Activated CD4-positive, alpha-beta T cell treated with anti-CD3 and anti-CD28 coated beads for 48 hours (primary cell): ENCODE results near the gene RRBP1.

Experiments used
- DNase-seq: peaks from one replicate; pipeline ENCODE4 v3.0.0-alpha.2; 2020

Gene RRBP1

DNA sequence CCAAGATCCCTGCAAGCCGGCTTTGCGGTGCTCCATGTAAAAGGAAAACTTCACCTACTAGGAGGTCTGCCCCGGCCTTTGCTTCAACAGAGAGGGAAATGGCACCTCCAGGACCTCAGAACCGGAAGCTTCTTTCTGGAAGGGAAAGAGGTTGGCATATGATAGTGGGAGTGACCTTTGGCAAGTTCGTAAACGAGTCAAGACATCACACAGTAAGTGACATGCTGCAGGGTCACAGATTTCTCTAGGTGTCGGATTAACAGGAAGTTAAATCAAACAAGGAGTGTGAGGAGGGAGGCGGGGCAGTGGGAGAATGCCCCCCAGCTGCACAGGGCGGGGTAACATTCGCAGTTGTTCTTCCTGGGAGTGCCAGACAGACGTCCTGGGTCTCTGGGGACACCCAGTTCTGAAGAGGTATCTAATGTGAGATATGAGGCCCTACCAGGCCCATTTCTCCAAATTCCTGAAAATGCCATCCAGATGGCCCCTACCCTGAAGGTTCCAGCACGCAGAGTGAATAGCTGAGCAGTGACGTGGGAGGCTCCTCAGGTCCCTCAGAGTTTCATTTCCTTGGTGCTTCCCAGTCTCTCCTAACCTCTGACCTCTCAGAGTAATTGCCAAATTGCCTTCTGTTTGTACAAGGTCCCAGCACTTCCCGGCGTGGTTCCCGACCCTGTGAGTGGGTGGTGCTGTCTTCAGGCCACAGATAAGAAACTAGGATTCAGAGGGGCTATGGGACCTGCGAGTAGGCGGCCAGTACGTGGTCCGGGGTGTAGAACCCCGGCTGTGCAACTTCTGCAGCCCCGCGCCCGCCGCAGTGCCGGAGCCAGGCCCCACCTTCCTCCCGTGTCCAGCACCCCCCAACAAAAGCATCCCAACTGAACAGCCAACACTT lies 1.9 kb downstream of the RRBP1 start:
- no peak for DNase-seq

DNA sequence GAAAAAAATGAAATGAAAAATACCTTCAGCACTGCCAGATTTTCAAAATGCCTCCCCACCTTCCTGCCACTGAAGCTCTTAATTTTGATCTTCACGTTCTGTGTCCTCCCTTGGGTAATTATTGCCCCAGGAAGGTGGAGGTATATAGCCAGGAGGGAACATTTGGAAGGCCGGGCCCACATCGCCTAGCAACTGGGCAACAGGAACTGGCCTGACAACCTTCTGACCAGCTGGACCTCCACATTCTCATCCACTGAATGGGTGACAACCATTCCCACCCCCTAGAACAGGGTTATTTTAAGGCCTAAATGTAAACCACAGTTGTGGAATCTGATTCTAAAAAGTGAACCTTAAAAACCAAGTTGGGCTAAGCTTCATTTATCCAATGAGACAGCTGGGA lies 3.2 kb downstream of the RRBP1 start:
- DNase-seq, result no peak

- no peak for DNase-seq
Measured at GRCh38 chr20:17678295-17678694, 3.7 kb downstream of the RRBP1 start.

DNA sequence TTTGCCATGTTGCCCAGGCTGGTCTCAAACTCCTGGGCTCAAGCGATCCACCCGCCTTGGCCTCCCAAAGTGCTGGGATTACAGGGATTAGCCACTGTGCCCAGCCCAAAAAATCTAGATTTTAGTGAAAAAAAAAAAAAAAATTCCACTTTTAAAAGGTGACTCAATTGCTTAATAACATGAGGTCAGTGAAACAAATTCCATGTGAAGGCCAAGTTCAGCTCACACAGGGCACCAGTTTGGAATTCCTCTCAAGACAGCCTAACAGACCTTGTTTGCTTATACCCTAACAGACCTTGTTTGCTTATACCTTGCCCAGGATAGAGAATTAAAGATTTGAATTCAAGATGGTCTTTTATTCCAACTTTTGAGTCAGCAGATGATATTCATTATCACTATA lies 5.1 kb downstream of the RRBP1 start:
- no peak for DNase-seq

- DNase-seq, result no peak
Measured at GRCh38 chr20:17676378-17676759, 5.7 kb downstream of the RRBP1 start.

DNA sequence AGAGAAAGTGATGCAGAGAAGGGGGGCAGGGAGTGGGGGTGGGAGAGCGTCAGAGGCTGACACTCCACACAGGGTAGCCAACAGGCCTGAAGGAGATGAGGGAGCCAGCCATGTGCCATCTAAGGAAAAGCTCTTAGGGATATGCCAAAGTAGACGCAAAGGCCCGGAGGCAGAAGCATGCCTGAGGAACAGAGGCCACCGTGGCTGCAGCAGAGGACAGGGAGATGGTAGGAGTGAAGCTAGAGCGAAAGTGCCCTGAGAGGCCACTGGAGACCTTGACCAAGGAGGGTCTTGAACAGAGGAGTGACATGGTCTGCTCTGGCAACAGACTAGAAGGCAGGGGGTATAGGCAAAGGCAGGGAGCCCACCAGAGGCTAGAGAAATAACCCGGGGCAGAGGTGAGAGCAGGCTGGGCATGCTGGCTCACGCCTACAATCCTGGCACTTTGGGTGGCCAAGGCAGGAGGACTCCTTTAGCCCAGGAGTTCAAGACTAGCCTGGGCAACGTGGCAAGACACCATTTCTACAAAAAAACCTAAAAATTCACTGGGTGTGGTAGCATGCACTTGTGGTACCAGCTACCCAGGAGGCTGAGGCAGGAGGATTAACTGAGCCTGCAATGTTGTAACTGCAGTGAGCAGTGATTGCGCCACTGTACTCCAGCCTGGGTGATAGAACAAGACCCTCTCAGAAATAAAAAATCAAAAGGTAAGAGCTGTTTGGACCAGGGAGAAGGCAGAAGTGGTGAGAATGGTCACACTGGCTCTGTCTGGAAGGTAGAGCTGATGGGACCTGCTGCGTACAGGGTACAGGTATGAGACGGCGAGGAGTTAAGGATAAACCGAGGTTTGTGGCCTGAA lies 6.3 kb downstream of the RRBP1 start:
- no peak for DNase-seq

DNA sequence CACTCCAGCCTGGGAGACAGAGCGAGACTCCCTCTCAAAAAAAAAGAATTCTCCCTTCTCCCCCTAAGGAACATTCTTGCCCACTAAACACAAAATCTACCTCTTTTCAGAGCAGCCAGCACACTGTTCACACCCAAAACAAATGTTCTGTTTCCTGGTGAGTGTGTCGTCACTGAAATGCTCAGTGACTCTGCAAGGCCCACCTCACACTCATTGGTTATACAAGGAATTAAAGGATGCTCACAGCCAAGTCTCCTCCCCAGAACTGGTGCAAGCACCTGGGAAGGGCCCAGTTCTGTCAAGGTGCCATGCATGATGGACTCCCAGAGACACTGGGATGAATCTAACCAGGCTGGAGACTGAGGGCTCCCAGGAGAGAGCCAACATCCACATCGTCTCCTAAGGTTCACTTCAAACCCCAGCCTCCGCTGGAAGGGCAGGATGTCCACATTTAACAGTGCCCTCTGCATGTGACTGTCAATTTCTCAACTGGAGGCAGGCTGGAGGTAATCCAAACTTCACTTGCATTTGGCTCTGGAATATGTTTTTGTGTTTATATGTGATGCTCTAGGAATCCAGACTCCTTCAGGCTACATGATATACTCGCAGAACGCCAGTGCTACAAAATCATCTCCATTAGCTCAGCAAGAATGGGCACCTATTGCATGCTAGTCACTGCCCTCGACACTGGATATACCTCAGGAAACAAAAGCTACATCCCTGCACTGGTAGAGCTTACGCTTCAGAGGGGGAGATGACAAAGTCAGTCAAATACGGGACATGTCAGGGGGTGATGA lies 7.1 kb downstream of the RRBP1 start:
- DNase-seq, result no peak

DNA sequence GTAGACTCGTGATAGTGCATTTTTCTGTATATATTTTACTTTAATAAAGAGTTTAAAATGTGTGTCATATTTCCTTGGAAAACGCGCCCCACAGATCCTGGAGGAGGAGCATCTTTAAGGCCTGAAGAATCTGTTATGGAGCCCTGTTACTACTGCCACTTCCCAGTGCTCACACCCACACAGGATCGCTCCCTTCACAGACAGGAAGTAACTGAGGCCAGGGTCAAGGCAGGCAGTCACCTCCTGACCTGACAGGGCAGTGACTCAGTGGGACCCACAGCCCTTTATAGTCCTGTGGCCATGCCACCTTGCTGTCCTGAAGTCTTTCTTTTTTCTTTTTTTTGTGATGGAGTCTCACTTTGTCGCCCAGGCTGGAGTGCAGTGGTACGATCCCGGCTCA lies 9.0 kb downstream of the RRBP1 start:
- DNase-seq, result no peak

- DNase-seq, result no peak
Measured at GRCh38 chr20:17671565-17671964, 10.5 kb downstream of the RRBP1 start.

- DNase-seq, result no peak
Measured at GRCh38 chr20:17671011-17671410, 11.0 kb downstream of the RRBP1 start.

GRCh38 chr20:17669306-17669931 lies 12.6 kb downstream of the RRBP1 start:
- DNase-seq, result no peak

- no peak for DNase-seq
Measured at GRCh38 chr20:17668432-17668831, 13.6 kb downstream of the RRBP1 start.

DNA sequence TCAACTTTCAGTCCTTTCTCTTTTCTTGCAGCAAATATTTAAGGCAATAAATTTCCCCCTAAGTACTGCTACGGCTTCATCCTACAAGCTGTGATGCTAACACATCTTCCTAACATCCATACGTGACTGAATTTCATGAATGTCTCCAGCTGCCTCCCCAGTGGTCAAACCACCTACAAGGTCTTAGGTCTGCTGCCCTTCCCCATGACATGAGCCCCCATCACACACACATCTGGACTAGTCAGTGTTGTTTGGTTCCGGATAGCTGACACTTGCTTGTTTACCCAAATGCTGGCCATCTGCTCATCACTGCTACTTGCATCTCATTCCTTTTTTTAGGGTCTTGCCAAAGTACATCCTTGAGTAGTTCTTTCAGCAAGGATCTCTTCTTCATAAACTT lies 14.6 kb downstream of the RRBP1 start:
- no peak for DNase-seq

GRCh38 chr20:17666481-17666880 lies 15.6 kb downstream of the RRBP1 start:
- DNase-seq, result no peak

- DNase-seq, result no peak
Measured at GRCh38 chr20:17665756-17666155, 16.3 kb downstream of the RRBP1 start.

DNA sequence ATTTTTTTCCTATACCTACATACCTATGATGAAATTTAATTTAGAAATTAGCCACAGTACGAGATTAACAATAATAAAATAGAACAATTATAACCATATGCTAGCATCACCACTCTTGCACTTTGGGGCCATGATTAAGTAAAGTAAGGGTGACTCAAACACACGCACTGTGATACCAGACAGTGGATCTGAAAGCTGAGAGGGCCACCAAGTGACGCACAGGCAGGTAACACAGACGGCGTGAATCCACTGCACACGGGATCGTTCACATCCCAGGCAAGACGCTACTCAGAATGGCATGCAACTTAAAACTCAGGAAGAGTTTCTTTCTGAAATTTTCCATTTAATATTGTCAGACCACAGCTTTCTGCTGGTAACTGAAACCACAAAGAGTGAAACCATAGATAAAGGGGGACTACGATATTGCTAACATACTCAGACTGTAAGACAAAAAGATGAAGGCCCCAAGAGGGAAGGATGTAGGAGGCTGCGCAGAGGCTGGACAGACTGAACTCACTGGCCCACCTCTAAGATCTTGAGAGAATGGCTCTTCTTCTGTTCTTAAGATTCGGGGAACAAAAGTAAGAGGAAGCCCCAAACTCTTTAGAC lies 17.9 kb downstream of the RRBP1 start:
- DNase-seq, result peak; percentile 31

- DNase-seq, result no peak
Measured at GRCh38 chr20:17663486-17663885, 18.6 kb downstream of the RRBP1 start.

- DNase-seq, result no peak
Measured at GRCh38 chr20:17663040-17663399, 19.0 kb downstream of the RRBP1 start.

DNA sequence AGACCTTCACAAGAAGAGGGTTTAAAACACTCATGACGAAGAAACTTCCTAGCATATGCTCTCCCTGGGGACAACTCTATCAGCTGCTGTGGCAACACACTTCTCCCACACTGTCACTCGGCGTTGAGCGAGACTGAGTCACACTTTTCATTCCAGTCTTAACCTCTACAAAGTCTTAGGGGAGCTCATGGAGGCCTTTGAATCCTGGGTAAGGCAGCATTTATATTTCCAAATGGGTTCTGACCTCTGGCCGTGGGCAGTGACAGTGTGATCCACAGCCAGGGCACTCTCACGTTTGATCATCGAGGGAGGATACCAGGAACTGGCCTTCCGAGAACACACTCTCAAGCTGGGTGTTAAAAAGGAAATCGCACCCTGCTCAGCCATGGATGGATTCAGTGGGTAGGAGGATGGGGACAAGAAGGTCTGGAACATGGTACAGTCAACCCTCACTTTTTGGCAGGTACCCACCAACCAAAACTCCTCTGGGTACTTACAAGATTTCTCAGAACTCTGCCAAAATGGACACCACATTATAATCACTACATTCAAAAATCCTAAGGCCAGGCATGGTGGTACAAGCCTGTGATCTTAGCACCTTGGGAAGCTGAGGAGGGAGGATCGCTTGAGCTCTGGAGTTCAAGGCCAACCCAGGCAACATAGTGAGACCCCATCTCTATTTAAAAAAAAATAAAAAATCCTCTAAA lies 19.6 kb downstream of the RRBP1 start:
- no peak for DNase-seq

- no peak for DNase-seq
Measured at GRCh38 chr20:17661121-17661744, 20.8 kb downstream of the RRBP1 start.

DNA sequence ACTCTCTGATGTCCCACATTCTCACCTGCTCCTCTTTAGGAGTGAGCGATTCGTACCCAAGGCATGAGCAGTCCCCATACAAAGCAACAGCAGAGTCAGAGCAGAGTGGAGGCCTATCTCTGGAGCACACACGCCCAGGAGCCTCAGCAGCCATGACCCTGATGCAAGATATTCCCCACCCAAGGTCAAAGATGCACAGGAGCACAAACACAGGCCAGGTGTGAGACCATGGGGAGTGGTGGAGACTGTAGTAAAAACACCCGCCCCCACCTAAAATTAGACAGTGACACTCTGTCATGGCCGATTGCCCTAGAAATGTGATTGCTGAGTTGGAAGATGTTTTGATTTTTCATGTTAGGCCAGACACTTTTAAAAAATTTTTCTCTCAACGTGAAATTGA lies 21.4 kb downstream of the RRBP1 start:
- DNase-seq, result no peak
